ENCODE data around the gene PASK. TPM values are rescaled to one million over a fixed set of nuclear protein-coding genes. Genes with fewer than 3 reads are reported as not detected.

The PASK gene
- total RNA-seq, 1 donor from 2014 or later, result 2.9 TPM

DNA sequence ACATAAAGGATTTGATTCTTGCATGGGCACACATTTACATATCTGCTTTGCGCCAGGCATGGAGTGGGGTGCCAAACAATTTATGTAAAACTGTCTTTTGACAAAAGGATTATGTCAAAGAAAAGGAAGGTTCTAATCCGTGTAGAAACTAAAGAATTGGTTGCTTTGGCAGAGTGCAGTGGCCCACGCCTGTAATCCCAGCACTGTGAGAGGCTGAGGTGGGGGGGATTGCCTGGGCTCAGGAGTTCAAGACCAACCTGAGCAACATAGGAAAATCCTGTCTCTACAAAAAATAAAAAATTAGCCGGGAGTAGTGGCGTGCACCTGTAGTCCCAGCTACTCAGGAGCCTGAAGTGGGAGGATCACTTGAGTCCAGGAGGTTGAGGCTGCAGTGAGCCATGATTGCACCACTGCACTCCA is 46.1 kb downstream of the PASK start:
- TF ChIP-seq, protein P1, sequence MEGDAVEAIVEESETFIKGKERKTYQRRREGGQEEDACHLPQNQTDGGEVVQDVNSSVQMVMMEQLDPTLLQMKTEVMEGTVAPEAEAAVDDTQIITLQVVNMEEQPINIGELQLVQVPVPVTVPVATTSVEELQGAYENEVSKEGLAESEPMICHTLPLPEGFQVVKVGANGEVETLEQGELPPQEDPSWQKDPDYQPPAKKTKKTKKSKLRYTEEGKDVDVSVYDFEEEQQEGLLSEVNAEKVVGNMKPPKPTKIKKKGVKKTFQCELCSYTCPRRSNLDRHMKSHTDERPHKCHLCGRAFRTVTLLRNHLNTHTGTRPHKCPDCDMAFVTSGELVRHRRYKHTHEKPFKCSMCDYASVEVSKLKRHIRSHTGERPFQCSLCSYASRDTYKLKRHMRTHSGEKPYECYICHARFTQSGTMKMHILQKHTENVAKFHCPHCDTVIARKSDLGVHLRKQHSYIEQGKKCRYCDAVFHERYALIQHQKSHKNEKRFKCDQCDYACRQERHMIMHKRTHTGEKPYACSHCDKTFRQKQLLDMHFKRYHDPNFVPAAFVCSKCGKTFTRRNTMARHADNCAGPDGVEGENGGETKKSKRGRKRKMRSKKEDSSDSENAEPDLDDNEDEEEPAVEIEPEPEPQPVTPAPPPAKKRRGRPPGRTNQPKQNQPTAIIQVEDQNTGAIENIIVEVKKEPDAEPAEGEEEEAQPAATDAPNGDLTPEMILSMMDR (IDR thresholded peaks at IDR 0.05; ENCODE audit: insufficient read depth, low read length, severe bottlenecking), result no peak
- H3K27me3 ChIP-seq (ENCODE audit: control insufficient read depth, insufficient read depth, low read length), result no peaks in the 10 kb centered on the region
- H3K36me3 ChIP-seq (ENCODE audit: control insufficient read depth, insufficient read depth, low read length), result peaks cover 3% of the 10 kb centered on the region
- peak overlapping the region; percentile 83 for H3K4me3 ChIP-seq (ENCODE audit: low read depth, low read length)
- FAIRE-seq, result no peak
- DNase-seq (ENCODE audit: low read depth), result no peak

DNA sequence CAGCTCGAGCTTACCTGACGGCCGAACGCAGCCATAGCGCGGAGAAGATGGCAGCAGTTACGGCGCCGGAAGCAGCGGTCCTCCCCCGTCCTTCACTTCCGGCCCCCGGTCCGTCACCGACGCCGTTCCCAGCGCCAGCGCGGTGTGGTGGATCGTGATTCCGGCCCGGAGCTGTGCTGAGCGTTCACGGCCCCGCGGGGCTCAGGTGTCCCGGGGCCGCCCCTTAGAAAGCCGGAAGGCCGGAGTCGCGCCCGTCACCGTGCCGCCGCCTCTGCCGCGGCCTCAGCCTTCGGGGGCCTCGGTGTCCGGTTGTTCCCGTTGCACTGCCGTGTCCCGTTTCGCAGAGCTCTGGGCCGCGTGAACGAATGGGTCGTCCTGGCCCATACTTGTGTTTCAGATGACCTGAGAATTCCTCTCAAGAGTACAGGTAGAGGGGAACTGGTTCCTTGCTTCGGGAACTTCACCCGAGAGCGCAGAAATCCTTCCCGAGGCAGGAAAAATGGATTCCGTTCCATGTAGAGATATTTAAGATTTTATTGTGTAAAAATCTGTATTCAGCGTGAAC is 47.0 kb downstream of the PASK start, which contains the start of gene MTERF4:
MTERF4 (minus strand) TSS at position 49 of the 565 bp plus-strand sequence; CDS start at position 35, 14 bp downstream.
- FAIRE-seq, result no peak
- DNase-seq (ENCODE audit: low read depth), result peak; percentile 66
- TF ChIP-seq, protein P1 (IDR thresholded peaks at IDR 0.05; ENCODE audit: insufficient read depth, low read length, severe bottlenecking), result no peak
- H3K27me3 ChIP-seq (ENCODE audit: control insufficient read depth, insufficient read depth, low read length), result no peaks in the 10 kb centered on the region
- H3K36me3 ChIP-seq (ENCODE audit: control insufficient read depth, insufficient read depth, low read length), result peaks cover 3% of the 10 kb centered on the region
- peak within 1 kb of the TSS; percentile 83 for H3K4me3 ChIP-seq (ENCODE audit: low read depth, low read length)

GRCh38 chr2:241099246-241099645 is 50.0 kb downstream of the PASK start:
- TF ChIP-seq, protein P1 (IDR thresholded peaks at IDR 0.05; ENCODE audit: insufficient read depth, low read length, severe bottlenecking), result no peak
- DNase-seq (ENCODE audit: low read depth), result no peak
- no peaks in the 10 kb centered on the region for H3K27me3 ChIP-seq (ENCODE audit: control insufficient read depth, insufficient read depth, low read length)
- no peak overlapping the region for H3K4me3 ChIP-seq (ENCODE audit: low read depth, low read length)
- no peak for FAIRE-seq
- H3K36me3 ChIP-seq (ENCODE audit: control insufficient read depth, insufficient read depth, low read length), result peaks cover 7% of the 10 kb centered on the region

- Histone ChIP-seq H3K36me3 (ENCODE audit: control insufficient read depth, insufficient read depth, low read length) (peaks cover 16% of the 10 kb centered on the region), H3K4me3 (ENCODE audit: low read depth, low read length) (no peak overlapping the region), H3K27me3 (ENCODE audit: control insufficient read depth, insufficient read depth, low read length) (no peaks in the 10 kb centered on the region)
- TF ChIP-seq, protein P1 (IDR thresholded peaks at IDR 0.05; ENCODE audit: insufficient read depth, low read length, severe bottlenecking), result no peak
- FAIRE-seq (no peak), DNase-seq (ENCODE audit: low read depth) (no peak)
Observed at GRCh38 chr2:241096979-241097378, 52.3 kb downstream of the PASK start.

DNA sequence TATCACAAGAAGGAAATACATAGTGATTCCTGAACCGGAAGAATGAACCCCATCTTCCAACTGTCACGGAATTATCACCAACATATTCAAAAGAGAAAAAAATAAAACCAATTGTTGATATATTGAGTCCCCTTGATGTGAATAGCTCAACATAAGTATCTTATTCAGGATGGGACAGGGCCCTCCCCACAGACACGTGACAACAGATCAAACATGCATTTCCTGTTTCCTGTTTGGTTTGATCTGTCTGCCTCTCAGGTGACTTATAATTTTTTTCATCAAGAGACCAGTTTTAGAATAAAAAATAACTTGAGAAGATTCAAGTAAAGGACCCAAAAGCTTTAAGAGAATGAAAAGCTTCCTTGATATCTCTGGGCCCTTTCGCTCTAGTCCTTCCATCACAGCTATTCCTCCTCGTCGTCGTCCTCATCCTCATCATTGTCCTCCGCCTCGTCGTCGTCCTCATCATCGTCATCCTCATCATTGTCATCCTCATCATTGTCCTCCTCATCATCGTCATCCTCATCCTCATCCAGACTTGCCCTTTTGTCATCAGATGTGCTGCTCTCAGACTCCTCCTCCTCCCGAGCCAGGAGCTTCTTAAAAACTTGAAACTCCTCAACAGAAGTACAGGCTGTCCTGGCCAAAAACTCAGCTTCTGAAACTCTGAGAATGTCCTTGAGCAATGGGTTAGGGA is 53.5 kb downstream of the PASK start:
- DNase-seq (ENCODE audit: low read depth) (no peak), FAIRE-seq (no peak)
- TF ChIP-seq, protein P1 (IDR thresholded peaks at IDR 0.05; ENCODE audit: insufficient read depth, low read length, severe bottlenecking), result no peak
- H3K27me3 ChIP-seq (ENCODE audit: control insufficient read depth, insufficient read depth, low read length), result no peaks in the 10 kb centered on the region
- peaks cover 20% of the 10 kb centered on the region for H3K36me3 ChIP-seq (ENCODE audit: control insufficient read depth, insufficient read depth, low read length)
- H3K4me3 ChIP-seq (ENCODE audit: low read depth, low read length), result no peak overlapping the region
